PC-9 (cell line): ENCODE results near the gene GRHL1. TPM values are rescaled to one million over a fixed set of nuclear protein-coding genes. Genes with fewer than 3 reads are reported as not detected.

ENCODE experiments used
- BruUV-seq: library from RNA; stranded (reverse); fragments of 400-500 nt; replicated peaks from 2 replicates; lab custom pipeline; 2021; lab: Mats Ljungman, UMichigan
- CTCF ChIA-PET: fragments of 300-600 bp; sonication (Branson Sonifier 250); formaldehyde crosslinking; loops from one replicate; lab custom pipeline; 2022; ENCODE audit warnings: antibody characterized with exemption; lab: Charles Lee
- POLR2A ChIA-PET: fragments of 300-600 bp; sonication (Branson Sonifier 250); formaldehyde crosslinking; loops from one replicate; lab custom pipeline; 2022; ENCODE audit warnings: antibody characterized with exemption; ENCODE audit not compliant: unreplicated experiment; lab: Charles Lee
- DNase-seq, 2 experiments: peaks; one replicate each; pipeline versions ENCODE4 v3.0.0 to v3.0.0-alpha.2; 2015 to 2022; ENCODE audit warnings: mixed read lengths in 1 of 2
- H2AFZ ChIP-seq: fragments of 200-600 bp; sonication (generic); 2 replicates; pipeline ENCODE4 v1.8.1; 2017; ENCODE audit warnings: antibody characterized with exemption
- H3F3A ChIP-seq: fragments of 200-600 bp; sonication (generic); 2 replicates; pipeline ENCODE4 v1.8.1; 2017; ENCODE audit warnings: antibody characterized with exemption, mild to moderate bottlenecking, low read depth; ENCODE audit not compliant: insufficient read depth
- H3K27ac ChIP-seq: fragments of 200-600 bp; sonication (generic); 2 replicates; pipeline ENCODE4 v1.6.1; 2016; ENCODE audit warnings: mixed run types
- H3K27me3 ChIP-seq: fragments of 200-600 bp; sonication (generic); 2 replicates; pipeline ENCODE4 v1.6.1; 2016; ENCODE audit warnings: low read depth, mixed run types; ENCODE audit not compliant: insufficient read depth
- H3K36me3 ChIP-seq: fragments of 200-600 bp; sonication (generic); 2 replicates; pipeline ENCODE4 v1.6.1; 2016; ENCODE audit warnings: low read depth, mixed run types
- H3K4me1 ChIP-seq: fragments of 200-600 bp; sonication (generic); replicated peaks from 2 replicates; pipeline ENCODE4 v1.6.1; 2016; ENCODE audit warnings: mixed run types; ENCODE audit not compliant: insufficient read depth
- H3K4me2 ChIP-seq: fragments of 200-600 bp; sonication (generic); 2 replicates; pipeline ENCODE4 v1.6.1; 2017; ENCODE audit warnings: mixed run types
- H3K4me3 ChIP-seq: fragments of 200-600 bp; sonication (generic); 2 replicates; pipeline ENCODE4 v1.6.1; 2016; ENCODE audit warnings: mixed run types
- H3K79me2 ChIP-seq: fragments of 200-600 bp; sonication (generic); 2 replicates; pipeline ENCODE4 v1.6.1; 2017; ENCODE audit warnings: low read depth, mixed run types
- H3K9me2 ChIP-seq: fragments of 200-600 bp; sonication (generic); 2 replicates; pipeline ENCODE4 v1.8.1; 2017; ENCODE audit warnings: mild to moderate bottlenecking; ENCODE audit not compliant: insufficient read depth
- H3K9me3 ChIP-seq: fragments of 200-600 bp; sonication (generic); 2 replicates; pipeline ENCODE4 v1.8.1; 2016; ENCODE audit warnings: low read depth; ENCODE audit not compliant: insufficient read depth
- H4K20me1 ChIP-seq: fragments of 200-600 bp; sonication (generic); 2 replicates; pipeline ENCODE4 v1.8.1; 2017; ENCODE audit not compliant: insufficient read depth
- EZH2 ChIP-seq: fragments of 200-600 bp; sonication (generic); IDR thresholded peaks from 2 replicates; pipeline ENCODE4 v1.8.0; 2017; ENCODE audit warnings: antibody characterized with exemption, low read depth
- intact Hi-C: fragments of 100-400 bp; cut with micrococcal nuclease; formaldehyde crosslinking; loops from one replicate; pipeline ENCODE4 v1.10.0; 2022; ENCODE audit not compliant: unreplicated experiment
- total RNA-seq: library from RNA; stranded (reverse); gene quantifications from 2 replicates; pipeline ENCODE4 v1.2.3, GENCODE V29; 2021
- TF ChIP-seq, protein P1 (sequence below): fragments of 200-600 bp; sonication (generic); conservative IDR thresholded peaks from 2 replicates; pipeline ENCODE4 v1.6.1; 2017; ENCODE audit warnings: mixed run types, antibody characterized with exemption, mild to moderate bottlenecking, moderate library complexity

Gene GRHL1
- total RNA-seq, 1 experiment from 2014 or later: 10.6 TPM

GRCh38 chr2:10026940-10027569 lies 75.6 kb downstream of the GRHL1 start:
- intact Hi-C loops: no loop called here
- Histone ChIP-seq H3K79me2 (no peaks in the 10 kb centered on the region), H3K36me3 (no peaks in the 10 kb centered on the region), H3K4me1 (no peaks in the 10 kb centered on the region), H3K9me3 (no peaks in the 10 kb centered on the region), H4K20me1 (no peaks in the 10 kb centered on the region), H3K4me3 (no peak overlapping the region), H3K9me2 (no peaks in the 10 kb centered on the region), H3K4me2 (no peak overlapping the region), H3K27me3 (no peaks in the 10 kb centered on the region), H3F3A (no peaks in the 10 kb centered on the region), H3K27ac (no peak overlapping the region), H2AFZ (no peak overlapping the region)
- CTCF ChIA-PET: no interaction called here
- TF ChIP-seq EZH2: no peak
- TF ChIP-seq, protein P1, sequence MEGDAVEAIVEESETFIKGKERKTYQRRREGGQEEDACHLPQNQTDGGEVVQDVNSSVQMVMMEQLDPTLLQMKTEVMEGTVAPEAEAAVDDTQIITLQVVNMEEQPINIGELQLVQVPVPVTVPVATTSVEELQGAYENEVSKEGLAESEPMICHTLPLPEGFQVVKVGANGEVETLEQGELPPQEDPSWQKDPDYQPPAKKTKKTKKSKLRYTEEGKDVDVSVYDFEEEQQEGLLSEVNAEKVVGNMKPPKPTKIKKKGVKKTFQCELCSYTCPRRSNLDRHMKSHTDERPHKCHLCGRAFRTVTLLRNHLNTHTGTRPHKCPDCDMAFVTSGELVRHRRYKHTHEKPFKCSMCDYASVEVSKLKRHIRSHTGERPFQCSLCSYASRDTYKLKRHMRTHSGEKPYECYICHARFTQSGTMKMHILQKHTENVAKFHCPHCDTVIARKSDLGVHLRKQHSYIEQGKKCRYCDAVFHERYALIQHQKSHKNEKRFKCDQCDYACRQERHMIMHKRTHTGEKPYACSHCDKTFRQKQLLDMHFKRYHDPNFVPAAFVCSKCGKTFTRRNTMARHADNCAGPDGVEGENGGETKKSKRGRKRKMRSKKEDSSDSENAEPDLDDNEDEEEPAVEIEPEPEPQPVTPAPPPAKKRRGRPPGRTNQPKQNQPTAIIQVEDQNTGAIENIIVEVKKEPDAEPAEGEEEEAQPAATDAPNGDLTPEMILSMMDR: no peak
- POLR2A ChIA-PET: no interaction called here
- no peak for DNase-seq
- BruUV-seq: no TSS peak

DNA sequence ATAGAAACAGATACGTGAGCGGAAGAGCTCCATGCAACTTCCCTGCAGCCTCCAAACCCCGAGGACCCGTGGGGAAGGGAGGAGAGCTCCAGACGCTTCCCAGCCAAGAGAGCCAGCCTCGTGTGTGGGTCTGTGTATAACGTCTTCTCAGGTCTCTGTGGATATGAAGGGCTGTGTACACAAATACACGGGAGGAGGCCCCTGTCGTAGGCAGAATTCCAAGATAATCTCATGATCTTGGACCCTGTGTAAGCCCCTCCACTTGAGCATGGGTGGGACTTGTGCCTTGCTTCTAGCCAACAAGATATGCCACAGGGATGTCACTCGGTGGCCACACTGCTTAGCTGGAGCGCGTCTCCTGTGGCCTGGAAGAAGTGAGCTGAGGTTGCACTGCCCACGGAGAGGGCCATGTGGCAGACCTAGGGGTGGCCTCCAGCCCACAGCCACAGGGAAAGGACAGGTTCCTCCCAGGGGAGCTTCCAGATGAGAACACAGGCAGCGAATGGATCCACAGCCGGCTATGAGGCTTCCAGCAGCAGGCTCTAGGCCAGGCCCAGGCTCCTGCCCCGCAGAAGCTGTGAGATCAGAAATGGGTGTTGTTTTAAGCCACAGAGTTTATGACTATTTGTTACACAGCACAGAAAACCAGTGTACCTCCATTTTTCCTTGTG lies 76.3 kb downstream of the GRHL1 start:
- ChIA-PET CTCF (no interaction called here), POLR2A (no interaction called here)
- H3K27ac ChIP-seq: no peak overlapping the region

GRCh38 chr2:10028407-10028987 lies 77.0 kb downstream of the GRHL1 start:
- H3K36me3 ChIP-seq: no peaks in the 10 kb centered on the region
- H4K20me1 ChIP-seq: no peaks in the 10 kb centered on the region
- no peak overlapping the region for H3K4me2 ChIP-seq
- H3K79me2 ChIP-seq: no peaks in the 10 kb centered on the region
- ChIA-PET POLR2A (no interaction called here), CTCF (no interaction called here)
- H3K9me3 ChIP-seq: no peaks in the 10 kb centered on the region
- BruUV-seq: no TSS peak
- H3K27me3 ChIP-seq: no peaks in the 10 kb centered on the region
- H3F3A ChIP-seq: no peaks in the 10 kb centered on the region
- intact Hi-C loops: no loop called here
- no peak overlapping the region for H3K27ac ChIP-seq
- no peak for DNase-seq
- H3K4me1 ChIP-seq: no peaks in the 10 kb centered on the region
- no peak overlapping the region for H3K4me3 ChIP-seq
- TF ChIP-seq EZH2: no peak
- TF ChIP-seq, protein P1: no peak
- H2AFZ ChIP-seq: no peak overlapping the region
- no peaks in the 10 kb centered on the region for H3K9me2 ChIP-seq

More for the DNA sequence above, 76.3 kb downstream of the GRHL1 start:
- intact Hi-C loops: no loop called here
- BruUV-seq: no TSS peak
- H3K4me3 ChIP-seq: no peak overlapping the region
- H3K4me2 ChIP-seq: no peak overlapping the region
- H2AFZ ChIP-seq: no peak overlapping the region
- DNase-seq: no peak
- H4K20me1 ChIP-seq: no peaks in the 10 kb centered on the region
- H3K4me1 ChIP-seq: no peaks in the 10 kb centered on the region
- no peaks in the 10 kb centered on the region for H3K9me3 ChIP-seq
- H3K79me2 ChIP-seq: no peaks in the 10 kb centered on the region
- no peaks in the 10 kb centered on the region for H3K9me2 ChIP-seq
- TF ChIP-seq EZH2: no peak
- TF ChIP-seq, protein P1: no peak
- H3K27me3 ChIP-seq: no peaks in the 10 kb centered on the region
- no peaks in the 10 kb centered on the region for H3K36me3 ChIP-seq
- H3F3A ChIP-seq: no peaks in the 10 kb centered on the region
